Stimulated activated CD8-positive, alpha-beta memory T cell treated with anti-CD3 and anti-CD28 coated beads, Interleukin-12 subunit alpha, Interleukin-12 subunit beta, amount 100 ng/mL, for 4 hours (primary cell): ENCODE measurements around the gene TMEM11.

Source experiments
- DNase-seq: peaks from one replicate; pipeline ENCODE4 v3.0.0-alpha.2; 2020; ENCODE audit warnings: low read depth

Gene TMEM11

DNA sequence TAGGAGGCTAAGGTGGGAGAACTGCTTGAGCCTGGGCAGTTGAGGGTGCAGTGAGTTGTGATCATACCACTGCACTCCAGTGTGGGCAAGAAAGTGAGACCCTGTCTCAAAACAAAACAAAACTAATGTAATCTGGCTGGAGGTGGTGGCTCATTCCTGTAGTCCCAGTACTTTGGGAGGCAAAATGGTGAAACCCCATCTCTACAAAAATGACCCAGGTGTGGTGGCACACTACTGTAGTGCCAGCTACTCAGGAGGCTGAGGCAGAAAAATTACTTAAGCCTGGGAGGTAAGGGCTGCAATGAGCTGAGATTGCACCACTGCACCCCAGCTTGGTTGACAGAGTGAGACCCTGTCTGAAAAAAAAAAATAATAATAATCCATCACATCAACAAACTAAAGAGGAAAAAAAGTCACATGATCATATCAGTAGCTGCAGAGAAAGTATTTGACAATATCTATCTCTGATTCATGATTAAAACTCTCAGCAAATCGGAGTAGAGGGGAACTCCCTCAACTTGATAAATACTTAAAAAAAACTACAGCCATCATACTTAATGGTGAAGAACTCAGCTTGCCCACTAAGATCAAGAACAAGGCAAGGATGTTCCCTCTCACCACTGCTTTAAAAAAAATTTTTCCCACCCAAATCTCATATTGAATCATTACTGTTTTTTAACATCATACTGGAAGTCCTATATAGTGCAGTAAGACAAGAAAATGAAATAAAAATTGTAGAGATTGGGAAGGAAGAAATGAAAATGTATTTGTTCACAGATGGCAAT lies 56.2 kb downstream of the TMEM11 start:
- DNase-seq: no peak

DNA sequence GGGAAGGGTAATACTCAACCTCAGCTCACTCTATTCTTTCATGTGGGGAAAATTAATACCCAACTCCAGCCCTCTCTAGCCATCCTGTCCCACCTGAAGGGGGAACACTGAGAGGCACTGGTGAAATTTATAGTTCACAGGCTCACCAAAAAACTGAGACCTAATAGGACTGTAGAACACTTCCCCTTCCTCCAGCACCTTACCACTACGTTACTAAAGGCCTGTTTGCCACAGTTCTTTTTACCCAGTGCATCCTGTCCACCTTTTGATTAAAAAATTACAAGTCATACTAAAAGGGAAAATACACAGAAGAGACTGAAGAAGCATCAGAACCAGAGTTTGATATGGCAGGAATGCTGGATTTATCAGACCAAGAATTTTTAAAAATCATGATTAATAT lies 61.2 kb downstream of the TMEM11 start:
- no peak for DNase-seq

DNA sequence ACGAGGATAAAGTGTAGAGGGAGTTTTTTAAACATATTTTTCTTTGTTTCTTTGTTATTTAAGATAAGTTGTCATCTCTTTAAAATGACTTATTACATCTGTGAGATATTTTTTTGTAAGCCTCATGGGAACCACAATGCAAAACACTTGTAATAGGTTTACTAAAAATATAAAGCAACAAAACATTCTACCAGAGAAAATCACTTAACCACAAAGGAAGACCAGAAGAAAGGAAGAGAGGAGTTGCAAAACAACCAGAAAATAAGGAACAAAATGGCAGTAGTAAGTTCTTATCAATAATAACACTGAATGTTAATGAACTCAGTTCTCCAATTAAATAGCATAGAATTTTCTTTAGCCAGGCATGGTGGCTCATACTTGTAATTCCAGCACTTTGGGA lies 64.3 kb downstream of the TMEM11 start:
- no peak for DNase-seq
